OCI-LY7 (cell line): ENCODE measurements around the gene CNTN1. TPM values are rescaled to one million over a fixed set of nuclear protein-coding genes. Genes with fewer than 3 reads are reported as not detected.

ENCODE experiments used
- BruUV-seq: library from RNA; stranded (reverse); fragments of 400-500 nt; replicated peaks from 2 replicates; lab custom pipeline; 2021; lab: Mats Ljungman, UMichigan
- CTCF ChIA-PET: fragments of 300-600 bp; sonication (Branson Sonifier 250); formaldehyde crosslinking; loops from one replicate; lab custom pipeline; 2022; ENCODE audit warnings: antibody characterized with exemption; ENCODE audit not compliant: unreplicated experiment; lab: Charles Lee
- POLR2A ChIA-PET: fragments of 300-600 bp; sonication (Branson Sonifier 250); formaldehyde crosslinking; loops from one replicate; lab custom pipeline; 2022; ENCODE audit warnings: antibody characterized with exemption; lab: Charles Lee
- DNase-seq: peaks from one replicate; pipeline ENCODE4 v3.0.0-alpha.2; 2015; ENCODE audit warnings: low spot score
- H2AFZ ChIP-seq: fragments of 200-600 bp; sonication (generic), shearing (Covaris generic); 2 replicates; pipeline ENCODE4 v1.6.1; 2014; ENCODE audit warnings: mild to moderate bottlenecking, antibody characterized with exemption, low read length, moderate library complexity
- H3K27ac ChIP-seq: fragments of 200-600 bp; sonication (generic); 2 replicates; pipeline ENCODE4 v1.5.1; 2014; ENCODE audit warnings: mixed run types, low read depth, mild to moderate bottlenecking, moderate library complexity, low read length, inconsistent platforms; ENCODE audit not compliant: poor library complexity, severe bottlenecking
- H3K36me3 ChIP-seq: fragments of 200-600 bp; sonication (generic); 2 replicates; pipeline ENCODE4 v1.6.1; 2014; ENCODE audit warnings: mild to moderate bottlenecking, antibody characterized with exemption, low read length, moderate library complexity, mixed read lengths; ENCODE audit not compliant: insufficient read depth
- H3K4me1 ChIP-seq: fragments of 200-600 bp; sonication (generic); 2 replicates; pipeline ENCODE4 v1.5.1; 2014; ENCODE audit warnings: mild to moderate bottlenecking, low read length; ENCODE audit not compliant: insufficient read depth, poor library complexity, severe bottlenecking
- H3K4me2 ChIP-seq: fragments of 200-600 bp; sonication (generic); 2 replicates; pipeline ENCODE4 v1.6.1; 2014; ENCODE audit warnings: mild to moderate bottlenecking, low read length
- H3K4me3 ChIP-seq: fragments of 200-600 bp; sonication (generic); 2 replicates; pipeline ENCODE4 v1.5.1; 2014; ENCODE audit warnings: mild to moderate bottlenecking, low read depth, low read length; ENCODE audit not compliant: poor library complexity, severe bottlenecking
- H3K79me2 ChIP-seq: fragments of 200-600 bp; sonication (generic); 2 replicates; pipeline ENCODE4 v1.6.1; 2016; ENCODE audit warnings: low read depth, mild to moderate bottlenecking, low read length, moderate library complexity, mixed read lengths; ENCODE audit not compliant: insufficient read depth
- H3K9me2 ChIP-seq: fragments of 200-600 bp; sonication (generic); 2 replicates; pipeline ENCODE4 v1.6.1; 2016; ENCODE audit warnings: mild to moderate bottlenecking, low read length, mixed read lengths; ENCODE audit not compliant: insufficient read depth
- H3K9me3 ChIP-seq: fragments of 200-600 bp; sonication (generic); 2 replicates; pipeline ENCODE4 v1.6.1; 2014; ENCODE audit warnings: mild to moderate bottlenecking, mixed run types, low read length, mixed read lengths
- H4K20me1 ChIP-seq: fragments of 200-600 bp; sonication (generic); 2 replicates; pipeline ENCODE4 v1.6.1; 2014; ENCODE audit warnings: mild to moderate bottlenecking, antibody characterized with exemption, low read length, moderate library complexity, mixed read lengths; ENCODE audit not compliant: insufficient read depth
- EZH2phosphoT487 ChIP-seq: fragments of 200-600 bp; sonication (generic); IDR thresholded peaks from 2 replicates; pipeline ENCODE4 v1.6.1; 2018; ENCODE audit warnings: low read depth, borderline replicate concordance, mild to moderate bottlenecking, mixed run types, antibody characterized with exemption, low read length, moderate library complexity, mixed read lengths
- intact Hi-C: fragments of 100-400 bp; cut with micrococcal nuclease; formaldehyde crosslinking; loops from one replicate; pipeline ENCODE4 v1.10.0; 2022; ENCODE audit not compliant: unreplicated experiment
- total RNA-seq, 2 experiments: library from RNA; depleted of rRNA in 1 of 2; stranded (reverse); fragments of >200 nt in 1 of 2; shearing (Covaris generic) in 1 of 2; gene quantifications; 2 replicates each; pipeline ENCODE4 v1.2.3, GENCODE V29; 2014 to 2022
- TF ChIP-seq, protein P1 (sequence below): fragments of 200-600 bp; sonication (generic); conservative IDR thresholded peaks from 2 replicates; pipeline ENCODE4 v1.5.1; 2014; ENCODE audit warnings: mild to moderate bottlenecking, antibody characterized with exemption, low read length, moderate library complexity, mixed read lengths

The CNTN1 gene
- total RNA-seq, 2 experiments from 2014 or later: not detected

- no TSS peak for BruUV-seq
- H3K27ac ChIP-seq: no peak overlapping the region
- H2AFZ ChIP-seq: no peak overlapping the region
- CTCF ChIA-PET: no interaction called here
- H3K9me3 ChIP-seq: no peaks in the 10 kb centered on the region
- no peak for TF ChIP-seq EZH2phosphoT487
- TF ChIP-seq, protein P1, sequence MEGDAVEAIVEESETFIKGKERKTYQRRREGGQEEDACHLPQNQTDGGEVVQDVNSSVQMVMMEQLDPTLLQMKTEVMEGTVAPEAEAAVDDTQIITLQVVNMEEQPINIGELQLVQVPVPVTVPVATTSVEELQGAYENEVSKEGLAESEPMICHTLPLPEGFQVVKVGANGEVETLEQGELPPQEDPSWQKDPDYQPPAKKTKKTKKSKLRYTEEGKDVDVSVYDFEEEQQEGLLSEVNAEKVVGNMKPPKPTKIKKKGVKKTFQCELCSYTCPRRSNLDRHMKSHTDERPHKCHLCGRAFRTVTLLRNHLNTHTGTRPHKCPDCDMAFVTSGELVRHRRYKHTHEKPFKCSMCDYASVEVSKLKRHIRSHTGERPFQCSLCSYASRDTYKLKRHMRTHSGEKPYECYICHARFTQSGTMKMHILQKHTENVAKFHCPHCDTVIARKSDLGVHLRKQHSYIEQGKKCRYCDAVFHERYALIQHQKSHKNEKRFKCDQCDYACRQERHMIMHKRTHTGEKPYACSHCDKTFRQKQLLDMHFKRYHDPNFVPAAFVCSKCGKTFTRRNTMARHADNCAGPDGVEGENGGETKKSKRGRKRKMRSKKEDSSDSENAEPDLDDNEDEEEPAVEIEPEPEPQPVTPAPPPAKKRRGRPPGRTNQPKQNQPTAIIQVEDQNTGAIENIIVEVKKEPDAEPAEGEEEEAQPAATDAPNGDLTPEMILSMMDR: no peak
- intact Hi-C loops: no loop called here
- POLR2A ChIA-PET: interaction anchor here (0.7 kb wide), 1 partner anchor 272 kb away, joined by 3 read pairs; no protein-coding TSS in a partner anchor
- H4K20me1 ChIP-seq: no peaks in the 10 kb centered on the region
- DNase-seq: no peak
- H3K36me3 ChIP-seq: no peaks in the 10 kb centered on the region
- no peak overlapping the region for H3K4me2 ChIP-seq
- H3K79me2 ChIP-seq: no peaks in the 10 kb centered on the region
- H3K4me1 ChIP-seq: no peaks in the 10 kb centered on the region
- no peaks in the 10 kb centered on the region for H3K9me2 ChIP-seq
- H3K4me3 ChIP-seq: no peak overlapping the region
These were observed 399.9 kb downstream of the CNTN1 start for GRCh38 chr12:41092115-41092514.

DNA sequence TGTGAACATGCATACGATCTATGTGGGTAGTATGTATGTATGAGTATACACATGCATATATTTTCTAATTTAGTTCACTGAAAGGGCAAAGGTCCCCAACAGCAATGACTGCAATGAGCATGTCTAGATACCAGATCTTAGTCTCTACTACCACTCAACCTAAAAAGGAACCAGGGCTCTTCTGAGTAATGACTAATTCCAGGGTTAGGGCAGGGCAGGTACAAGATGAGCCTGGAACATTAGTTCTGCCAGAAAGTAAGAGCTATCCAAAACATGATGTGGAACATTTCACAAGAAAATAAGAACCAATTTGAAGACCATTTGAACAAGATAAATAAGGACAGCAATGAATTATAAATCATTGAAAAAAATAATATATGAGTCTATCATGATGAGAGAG lies 404.6 kb downstream of the CNTN1 start:
- Histone ChIP-seq H3K4me1 (no peaks in the 10 kb centered on the region), H4K20me1 (no peaks in the 10 kb centered on the region), H3K27ac (no peak overlapping the region), H3K9me2 (no peaks in the 10 kb centered on the region), H3K4me3 (no peak overlapping the region), H3K9me3 (no peaks in the 10 kb centered on the region), H2AFZ (no peak overlapping the region), H3K36me3 (no peaks in the 10 kb centered on the region), H3K79me2 (no peaks in the 10 kb centered on the region), H3K4me2 (no peak overlapping the region)
- no TSS peak for BruUV-seq
- CTCF ChIA-PET: no interaction called here
- no peak for DNase-seq
- POLR2A ChIA-PET: no interaction called here
- TF ChIP-seq, protein P1: no peak
- no peak for TF ChIP-seq EZH2phosphoT487
- intact Hi-C loops: no loop called here

DNA sequence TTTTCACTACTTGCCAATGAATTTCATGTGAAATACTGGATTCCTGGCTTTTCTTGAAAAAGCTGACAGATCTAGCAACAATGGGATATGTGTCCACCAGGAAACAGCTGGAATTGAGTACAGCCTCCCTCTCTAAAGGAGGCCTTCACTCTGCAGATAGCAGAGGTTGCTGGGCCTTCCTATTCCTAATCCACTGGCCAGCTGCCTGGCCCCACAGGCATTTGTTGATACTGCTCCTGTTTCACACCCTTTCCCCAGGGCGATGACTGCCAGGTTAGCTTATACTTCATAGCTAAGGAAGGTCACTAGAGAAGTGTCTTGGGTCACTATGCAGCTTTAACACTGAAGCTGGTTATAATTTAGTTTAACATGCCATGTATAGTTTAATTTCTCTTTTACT lies 408.3 kb downstream of the CNTN1 start:
- Histone ChIP-seq H3K36me3 (no peaks in the 10 kb centered on the region), H3K9me2 (no peaks in the 10 kb centered on the region), H3K9me3 (no peaks in the 10 kb centered on the region), H3K4me2 (no peak overlapping the region), H2AFZ (no peak overlapping the region), H3K4me1 (no peaks in the 10 kb centered on the region), H3K79me2 (no peaks in the 10 kb centered on the region), H3K27ac (no peak overlapping the region), H3K4me3 (no peak overlapping the region), H4K20me1 (no peaks in the 10 kb centered on the region)
- POLR2A ChIA-PET: interaction anchor here (1.3 kb wide), 1 partner anchor 15 kb away, joined by 4 read pairs; no protein-coding TSS in a partner anchor
- CTCF ChIA-PET: no interaction called here
- no peak for DNase-seq
- no TSS peak for BruUV-seq
- intact Hi-C loops: loop anchor here (5.0 kb wide), 2 partner anchors 33 to 48 kb away; no protein-coding TSS in a partner anchor
- TF ChIP-seq, protein P1: no peak
- no peak for TF ChIP-seq EZH2phosphoT487
